ENCODE data around the gene ASAP3.

ASAP3 gene

GRCh38 chr1:23483321-23484252, at the start of gene ASAP3:
TSS of gene ASAP3 (minus strand) at chr1:23484179. CDS start at chr1:23484133, 46 bp downstream.
- Histone ChIP-seq H3K27ac (peak within 1 kb of the TSS; percentile 58 to 95 (median 78)), H3K4me3 (peak within 1 kb of the TSS; percentile 62 to 91 (median 73))

GRCh38 chr1:23533246-23534023, 49.5 kb upstream of the ASAP3 start:
- peak overlapping the region in 19 of 21 experiments; percentile 6 to 87 (median 71) for H3K27ac ChIP-seq
- H3K4me3 ChIP-seq: no peak overlapping the region

GRCh38 chr1:23531562-23532094, 47.6 kb upstream of the ASAP3 start:
- peak overlapping the region in 20 of 21 experiments; percentile 3 to 87 (median 68) for H3K27ac ChIP-seq
- peak overlapping the region in 4 of 7 experiments; percentile 55 to 59 (median 57) for H3K4me3 ChIP-seq

- Histone ChIP-seq H3K4me3 (peak within 1 kb of the TSS; percentile 48 to 59 (median 55)), H3K27ac (peak within 1 kb of the TSS in 20 of 21 experiments; percentile 33 to 88 (median 72))
Observed at GRCh38 chr1:23530747-23531561, 47.0 kb upstream of the ASAP3 start, which contains the start of gene E2F2. TSS of gene E2F2 (minus strand) at chr1:23531233. CDS start at chr1:23530793, 440 bp downstream.

- Histone ChIP-seq H3K4me3 (peak overlapping the region; percentile 48 to 59 (median 55)), H3K27ac (peak overlapping the region in 19 of 21 experiments; percentile 20 to 88 (median 71))
Observed at GRCh38 chr1:23530087-23530746, 46.2 kb upstream of the ASAP3 start.

- H3K27ac ChIP-seq: peak overlapping the region in 19 of 21 experiments; percentile 13 to 88 (median 72)
Observed at GRCh38 chr1:23529146-23530086, 45.4 kb upstream of the ASAP3 start.

GRCh38 chr1:23528250-23528978, 44.4 kb upstream of the ASAP3 start:
- Histone ChIP-seq H3K27ac (peak overlapping the region in 19 of 21 experiments; percentile 4 to 88 (median 72)), H3K4me3 (peak overlapping the region in 3 of 7 experiments; percentile 2 to 21 (median 16))

More at GRCh38 chr1:23529146-23530086, 45.4 kb upstream of the ASAP3 start:
- H3K4me3 ChIP-seq: peak overlapping the region in 5 of 7 experiments; percentile 51 to 59 (median 56)

- Histone ChIP-seq H3K4me3 (peak overlapping the region in 2 of 7 experiments; percentile 16 to 21), H3K27ac (peak overlapping the region in 17 of 21 experiments; percentile 8 to 88 (median 72))
Observed at GRCh38 chr1:23527900-23528249, 43.9 kb upstream of the ASAP3 start.

GRCh38 chr1:23527366-23527765, 43.4 kb upstream of the ASAP3 start:
- no peak overlapping the region for H3K4me3 ChIP-seq
- H3K27ac ChIP-seq: peak overlapping the region in 15 of 21 experiments; percentile 8 to 88 (median 73)

GRCh38 chr1:23526329-23527041, 42.5 kb upstream of the ASAP3 start:
- no peak overlapping the region for H3K4me3 ChIP-seq
- H3K27ac ChIP-seq: peak overlapping the region in 11 of 21 experiments; percentile 18 to 88 (median 75)

- H3K27ac ChIP-seq: peak overlapping the region in 16 of 21 experiments; percentile 2 to 88 (median 58)
- H3K4me3 ChIP-seq: no peak overlapping the region
Observed at GRCh38 chr1:23525558-23526250, 41.7 kb upstream of the ASAP3 start.

GRCh38 chr1:23524716-23525401, 40.9 kb upstream of the ASAP3 start:
- no peak overlapping the region for H3K4me3 ChIP-seq
- peak overlapping the region in 18 of 21 experiments; percentile 2 to 88 (median 58) for H3K27ac ChIP-seq

- peak overlapping the region in 13 of 21 experiments; percentile 7 to 88 (median 67) for H3K27ac ChIP-seq
Observed at GRCh38 chr1:23524163-23524562, 40.2 kb upstream of the ASAP3 start.

GRCh38 chr1:23522244-23522982, 38.4 kb upstream of the ASAP3 start:
- Histone ChIP-seq H3K27ac (peak overlapping the region in 5 of 21 experiments; percentile 18 to 83 (median 57)), H3K4me3 (no peak overlapping the region)

More at GRCh38 chr1:23524163-23524562, 40.2 kb upstream of the ASAP3 start:
- no peak overlapping the region for H3K4me3 ChIP-seq
